OCI-LY7 (cell line): Measurements from ENCODE around the gene MYBPC1. TPM values are rescaled to one million over a fixed set of nuclear protein-coding genes. Genes with fewer than 3 reads are reported as not detected.
"Not testable (repeated sequence)": the region's sequence is repeated elsewhere in the genome, so short reads cannot be mapped to it uniquely, and the experiment has no call there.

Experiments
- BruUV-seq: library from RNA; stranded (reverse); fragments of 400-500 nt; replicated peaks from 2 replicates; lab custom pipeline; 2021; lab: Mats Ljungman, UMichigan
- CTCF ChIA-PET: fragments of 300-600 bp; sonication (Branson Sonifier 250); formaldehyde crosslinking; loops from one replicate; lab custom pipeline; 2022; ENCODE audit warnings: antibody characterized with exemption; ENCODE audit not compliant: unreplicated experiment; lab: Charles Lee
- POLR2A ChIA-PET: fragments of 300-600 bp; sonication (Branson Sonifier 250); formaldehyde crosslinking; loops from one replicate; lab custom pipeline; 2022; ENCODE audit warnings: antibody characterized with exemption; lab: Charles Lee
- DNase-seq: peaks from one replicate; pipeline ENCODE4 v3.0.0-alpha.2; 2015; ENCODE audit warnings: low spot score
- H2AFZ ChIP-seq: fragments of 200-600 bp; sonication (generic), shearing (Covaris generic); 2 replicates; pipeline ENCODE4 v1.6.1; 2014; ENCODE audit warnings: mild to moderate bottlenecking, antibody characterized with exemption, low read length, moderate library complexity
- H3K27ac ChIP-seq: fragments of 200-600 bp; sonication (generic); 2 replicates; pipeline ENCODE4 v1.5.1; 2014; ENCODE audit warnings: mixed run types, low read depth, mild to moderate bottlenecking, moderate library complexity, low read length, inconsistent platforms; ENCODE audit not compliant: poor library complexity, severe bottlenecking
- H3K36me3 ChIP-seq: fragments of 200-600 bp; sonication (generic); 2 replicates; pipeline ENCODE4 v1.6.1; 2014; ENCODE audit warnings: mild to moderate bottlenecking, antibody characterized with exemption, low read length, moderate library complexity, mixed read lengths; ENCODE audit not compliant: insufficient read depth
- H3K4me1 ChIP-seq: fragments of 200-600 bp; sonication (generic); 2 replicates; pipeline ENCODE4 v1.5.1; 2014; ENCODE audit warnings: mild to moderate bottlenecking, low read length; ENCODE audit not compliant: insufficient read depth, poor library complexity, severe bottlenecking
- H3K4me2 ChIP-seq: fragments of 200-600 bp; sonication (generic); 2 replicates; pipeline ENCODE4 v1.6.1; 2014; ENCODE audit warnings: mild to moderate bottlenecking, low read length
- H3K4me3 ChIP-seq: fragments of 200-600 bp; sonication (generic); 2 replicates; pipeline ENCODE4 v1.5.1; 2014; ENCODE audit warnings: mild to moderate bottlenecking, low read depth, low read length; ENCODE audit not compliant: poor library complexity, severe bottlenecking
- H3K79me2 ChIP-seq: fragments of 200-600 bp; sonication (generic); 2 replicates; pipeline ENCODE4 v1.6.1; 2016; ENCODE audit warnings: low read depth, mild to moderate bottlenecking, low read length, moderate library complexity, mixed read lengths; ENCODE audit not compliant: insufficient read depth
- H3K9me2 ChIP-seq: fragments of 200-600 bp; sonication (generic); 2 replicates; pipeline ENCODE4 v1.6.1; 2016; ENCODE audit warnings: mild to moderate bottlenecking, low read length, mixed read lengths; ENCODE audit not compliant: insufficient read depth
- H3K9me3 ChIP-seq: fragments of 200-600 bp; sonication (generic); 2 replicates; pipeline ENCODE4 v1.6.1; 2014; ENCODE audit warnings: mild to moderate bottlenecking, mixed run types, low read length, mixed read lengths
- H4K20me1 ChIP-seq: fragments of 200-600 bp; sonication (generic); 2 replicates; pipeline ENCODE4 v1.6.1; 2014; ENCODE audit warnings: mild to moderate bottlenecking, antibody characterized with exemption, low read length, moderate library complexity, mixed read lengths; ENCODE audit not compliant: insufficient read depth
- CTCF ChIP-seq: fragments of 200-600 bp; sonication (generic); conservative IDR thresholded peaks from 2 replicates; pipeline ENCODE4 v1.5.1; 2014; ENCODE audit warnings: mild to moderate bottlenecking, antibody characterized with exemption, low read length, moderate library complexity, mixed read lengths
- EZH2phosphoT487 ChIP-seq: fragments of 200-600 bp; sonication (generic); IDR thresholded peaks from 2 replicates; pipeline ENCODE4 v1.6.1; 2018; ENCODE audit warnings: low read depth, borderline replicate concordance, mild to moderate bottlenecking, mixed run types, antibody characterized with exemption, low read length, moderate library complexity, mixed read lengths
- intact Hi-C: fragments of 100-400 bp; cut with micrococcal nuclease; formaldehyde crosslinking; loops from one replicate; pipeline ENCODE4 v1.10.0; 2022; ENCODE audit not compliant: unreplicated experiment
- total RNA-seq, 2 experiments: library from RNA; depleted of rRNA in 1 of 2; stranded (reverse); fragments of >200 nt in 1 of 2; shearing (Covaris generic) in 1 of 2; gene quantifications; 2 replicates each; pipeline ENCODE4 v1.2.3, GENCODE V29; 2014 to 2022

Gene MYBPC1
- total RNA-seq, 2 experiments from 2014 or later = not detected

GRCh38 chr12:101552277-101552676, 42.5 kb upstream of the MYBPC1 start:
- ChIA-PET POLR2A (no interaction called here), CTCF (no interaction called here)
- no peak overlapping the region for H3K27ac ChIP-seq
- no peaks in the 10 kb centered on the region for H3K4me1 ChIP-seq
- H3K9me3 ChIP-seq = no peaks in the 10 kb centered on the region
- no peak for DNase-seq
- no TSS peak for BruUV-seq
- H3K36me3 ChIP-seq = no peaks in the 10 kb centered on the region
- H2AFZ ChIP-seq = no peak overlapping the region
- no peaks in the 10 kb centered on the region for H3K9me2 ChIP-seq
- no peaks in the 10 kb centered on the region for H3K79me2 ChIP-seq
- H4K20me1 ChIP-seq = no peaks in the 10 kb centered on the region
- no peak overlapping the region for H3K4me2 ChIP-seq
- TF ChIP-seq EZH2phosphoT487 (no peak), CTCF (no peak)
- intact Hi-C loops = no loop called here
- H3K4me3 ChIP-seq = no peak overlapping the region

DNA sequence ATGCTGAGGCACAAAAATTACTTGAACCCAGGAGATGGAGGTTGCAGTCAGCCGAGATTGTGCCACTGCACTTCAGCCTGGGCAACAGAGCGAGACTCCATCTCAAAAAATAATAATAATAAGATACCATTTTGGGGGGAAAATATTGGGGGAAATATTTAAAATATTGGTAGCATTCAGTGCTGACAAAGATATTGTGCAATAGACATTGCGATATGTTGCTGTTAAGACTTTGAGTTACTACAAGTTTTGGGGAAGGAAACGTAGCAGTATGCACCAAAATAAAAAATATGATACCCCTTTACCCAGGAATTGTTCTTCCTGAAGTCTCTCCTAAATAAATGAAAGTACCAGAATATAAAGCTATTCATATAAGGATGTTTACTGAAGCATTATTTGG, 37.7 kb upstream of the MYBPC1 start:
- no peaks in the 10 kb centered on the region for H3K4me1 ChIP-seq
- POLR2A ChIA-PET = interaction anchor here (0.7 kb wide), 1 partner anchor 23 kb away, joined by 3 read pairs; no protein-coding TSS in a partner anchor
- H3K4me2 ChIP-seq = no peak overlapping the region
- H3K36me3 ChIP-seq = no peaks in the 10 kb centered on the region
- no peaks in the 10 kb centered on the region for H3K79me2 ChIP-seq
- H3K9me3 ChIP-seq = no peaks in the 10 kb centered on the region
- no peaks in the 10 kb centered on the region for H4K20me1 ChIP-seq
- TF ChIP-seq CTCF = no peak
- TF ChIP-seq EZH2phosphoT487 = no peak
- H2AFZ ChIP-seq = no peak overlapping the region
- H3K9me2 ChIP-seq = no peaks in the 10 kb centered on the region
- CTCF ChIA-PET = no interaction called here
- intact Hi-C loops = no loop called here
- no peak overlapping the region for H3K27ac ChIP-seq
- BruUV-seq = no TSS peak
- DNase-seq = no peak
- no peak overlapping the region for H3K4me3 ChIP-seq

DNA sequence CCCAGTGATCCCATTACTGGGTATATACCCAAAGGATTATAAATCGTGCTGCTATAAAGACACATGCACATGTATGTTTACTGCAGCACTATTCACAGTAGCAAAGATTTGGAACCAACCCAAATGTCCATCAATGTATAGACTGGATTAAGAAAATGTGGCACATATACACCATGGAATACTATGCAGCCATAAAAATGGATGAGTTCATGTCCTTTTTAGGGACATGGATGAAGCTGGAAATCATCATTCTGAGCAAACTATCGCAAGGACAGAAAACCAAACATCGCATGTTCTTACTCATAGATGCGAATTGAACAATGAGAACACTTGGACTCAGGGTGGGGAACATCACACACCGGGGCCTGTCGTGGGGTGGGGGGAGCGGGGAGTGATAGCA, 36.0 kb upstream of the MYBPC1 start:
- H3K36me3 ChIP-seq, H2AFZ ChIP-seq, H3K4me2 ChIP-seq, CTCF ChIA-PET, H3K27ac ChIP-seq, H4K20me1 ChIP-seq, POLR2A ChIA-PET, intact Hi-C loops, H3K9me3 ChIP-seq, H3K4me1 ChIP-seq, H3K79me2 ChIP-seq, BruUV-seq, DNase-seq, H3K4me3 ChIP-seq, H3K9me2 ChIP-seq: not testable (repeated sequence)
